GM13976 (cell line): ENCODE data around the gene RDX.

Experiments used
- DNase-seq: peaks from one replicate; pipeline ENCODE4 v3.0.0; 2012; ENCODE audit warnings: low spot score
- in situ Hi-C: fragments of 300-500 bp; cut with MboI; formaldehyde crosslinking; loops from one replicate; pipeline ENCODE4 v1.12.0; 2022; ENCODE audit warnings: low sequenced_read_pairs, mixed read lengths, inconsistent platforms; ENCODE audit not compliant: unreplicated experiment
- TF ChIP-seq, protein P1 (sequence below): IDR thresholded peaks from 2 replicates; pipeline ENCODE4 v1.5.1; 2012; ENCODE audit warnings: borderline replicate concordance, mild to moderate bottlenecking; ENCODE audit not compliant: insufficient read depth; ENCODE audit errors: extremely low read depth, missing control alignments, control extremely low read depth

Gene RDX

DNA sequence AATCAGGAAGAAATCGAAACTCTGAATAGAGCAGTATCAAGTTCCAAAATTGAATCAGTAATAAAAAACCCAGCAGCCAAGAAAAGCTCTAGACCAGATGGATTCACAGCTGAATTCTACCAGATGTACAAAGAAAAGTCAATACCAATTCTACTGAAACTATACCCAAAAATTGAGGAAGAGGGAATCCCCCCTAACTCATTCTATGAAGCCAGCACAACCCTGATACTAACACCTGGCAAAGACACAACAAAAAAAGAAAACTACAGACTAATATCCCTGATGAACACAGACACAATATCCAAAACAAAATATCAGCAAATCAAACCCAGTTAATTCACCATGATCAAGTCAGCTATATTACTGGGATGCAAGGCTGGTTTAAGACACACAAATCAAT, 105.5 kb downstream of the RDX start:
- TF ChIP-seq, protein P1, sequence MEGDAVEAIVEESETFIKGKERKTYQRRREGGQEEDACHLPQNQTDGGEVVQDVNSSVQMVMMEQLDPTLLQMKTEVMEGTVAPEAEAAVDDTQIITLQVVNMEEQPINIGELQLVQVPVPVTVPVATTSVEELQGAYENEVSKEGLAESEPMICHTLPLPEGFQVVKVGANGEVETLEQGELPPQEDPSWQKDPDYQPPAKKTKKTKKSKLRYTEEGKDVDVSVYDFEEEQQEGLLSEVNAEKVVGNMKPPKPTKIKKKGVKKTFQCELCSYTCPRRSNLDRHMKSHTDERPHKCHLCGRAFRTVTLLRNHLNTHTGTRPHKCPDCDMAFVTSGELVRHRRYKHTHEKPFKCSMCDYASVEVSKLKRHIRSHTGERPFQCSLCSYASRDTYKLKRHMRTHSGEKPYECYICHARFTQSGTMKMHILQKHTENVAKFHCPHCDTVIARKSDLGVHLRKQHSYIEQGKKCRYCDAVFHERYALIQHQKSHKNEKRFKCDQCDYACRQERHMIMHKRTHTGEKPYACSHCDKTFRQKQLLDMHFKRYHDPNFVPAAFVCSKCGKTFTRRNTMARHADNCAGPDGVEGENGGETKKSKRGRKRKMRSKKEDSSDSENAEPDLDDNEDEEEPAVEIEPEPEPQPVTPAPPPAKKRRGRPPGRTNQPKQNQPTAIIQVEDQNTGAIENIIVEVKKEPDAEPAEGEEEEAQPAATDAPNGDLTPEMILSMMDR: no peak
- no peak for DNase-seq
- in situ Hi-C loops: no loop called here

DNA sequence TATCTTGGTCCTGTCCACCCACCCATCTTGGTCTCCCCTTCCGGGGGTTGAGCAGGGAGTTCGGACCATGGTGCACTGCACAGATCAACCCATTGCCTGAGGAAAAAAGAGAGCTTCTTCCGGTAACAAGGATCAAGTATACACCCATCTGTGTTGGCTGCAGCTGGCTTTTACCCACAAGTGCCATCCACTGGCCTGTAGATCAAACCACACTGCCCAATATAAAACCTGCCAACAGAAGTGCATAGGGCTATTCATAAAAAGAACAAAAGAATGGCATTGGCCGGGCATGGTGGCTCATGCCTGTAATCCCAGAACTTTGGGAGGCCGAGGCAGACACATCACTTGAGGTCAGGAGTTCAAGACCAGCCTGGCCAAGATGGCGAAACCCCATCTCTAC, 108.7 kb downstream of the RDX start:
- in situ Hi-C loops: loop anchor here (10.0 kb wide), 1 partner anchor 243 kb away; no protein-coding TSS in a partner anchor
- TF ChIP-seq, protein P1: no peak
- no peak for DNase-seq

DNA sequence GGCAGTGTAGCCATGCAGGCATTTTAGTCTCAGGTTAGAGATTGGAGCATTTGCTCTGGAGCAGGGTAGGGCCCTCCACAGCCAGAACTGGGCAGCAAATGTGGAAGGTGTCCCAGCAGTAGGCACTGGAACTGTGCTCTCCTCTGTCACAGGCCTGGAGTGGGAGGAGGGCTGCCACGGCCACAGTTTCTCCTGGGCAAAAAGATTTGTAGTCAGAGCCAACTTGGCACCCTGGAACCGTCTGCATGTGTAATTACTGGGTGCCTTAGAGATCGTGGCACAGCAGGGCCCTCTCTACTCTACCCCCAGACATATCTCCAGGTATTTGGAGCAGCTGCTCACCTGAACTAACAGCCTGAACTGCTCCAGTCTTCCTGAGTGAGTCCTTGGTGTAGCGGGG, 109.5 kb downstream of the RDX start:
- in situ Hi-C loops: loop anchor here (10.0 kb wide), 1 partner anchor 242 kb away; no protein-coding TSS in a partner anchor
- DNase-seq: no peak
- TF ChIP-seq, protein P1: no peak

DNA sequence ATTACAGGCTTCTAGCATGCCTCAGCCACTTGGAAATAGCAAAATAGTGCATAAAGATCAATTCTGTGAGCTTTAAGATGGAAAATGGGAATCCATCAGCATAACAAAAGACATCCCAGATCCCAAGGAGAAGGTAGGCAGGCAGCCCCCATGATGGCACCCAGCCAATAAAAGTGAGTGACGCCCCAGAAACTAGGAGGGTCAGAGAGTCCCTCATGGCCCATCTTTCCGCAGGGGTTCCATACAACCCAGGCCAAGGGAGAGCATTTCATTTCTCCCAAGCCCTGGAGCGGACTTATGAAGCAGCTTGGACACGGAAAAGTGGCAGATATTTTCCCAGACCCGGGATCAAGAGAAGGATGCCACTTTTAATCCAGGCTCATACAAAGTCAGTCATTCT, 110.0 kb downstream of the RDX start:
- in situ Hi-C loops: loop anchor here (10.0 kb wide), 1 partner anchor 242 kb away; no protein-coding TSS in a partner anchor
- TF ChIP-seq, protein P1: no peak
- DNase-seq: no peak

DNA sequence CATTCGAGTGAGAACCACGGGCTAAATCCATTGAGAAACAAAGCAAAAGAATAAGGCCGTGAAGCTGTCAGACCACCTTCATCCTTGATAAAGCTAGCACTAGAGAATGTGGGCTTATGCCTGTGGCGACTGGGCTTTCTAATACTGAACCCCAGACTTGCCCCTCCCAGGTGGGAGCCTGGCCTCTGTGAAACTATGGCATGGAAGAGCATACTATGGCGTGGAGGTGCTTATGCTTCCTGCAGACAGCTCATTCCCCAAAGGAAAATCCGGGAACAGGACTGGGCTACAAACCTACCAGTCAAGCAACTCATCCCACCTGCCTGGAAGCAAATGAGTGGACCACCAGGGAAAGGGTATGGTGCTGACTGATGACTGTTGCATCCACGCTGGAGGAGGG, 110.8 kb downstream of the RDX start:
- TF ChIP-seq, protein P1: no peak
- no peak for DNase-seq
- in situ Hi-C loops: loop anchor here (10.0 kb wide), 1 partner anchor 241 kb away; no protein-coding TSS in a partner anchor

DNA sequence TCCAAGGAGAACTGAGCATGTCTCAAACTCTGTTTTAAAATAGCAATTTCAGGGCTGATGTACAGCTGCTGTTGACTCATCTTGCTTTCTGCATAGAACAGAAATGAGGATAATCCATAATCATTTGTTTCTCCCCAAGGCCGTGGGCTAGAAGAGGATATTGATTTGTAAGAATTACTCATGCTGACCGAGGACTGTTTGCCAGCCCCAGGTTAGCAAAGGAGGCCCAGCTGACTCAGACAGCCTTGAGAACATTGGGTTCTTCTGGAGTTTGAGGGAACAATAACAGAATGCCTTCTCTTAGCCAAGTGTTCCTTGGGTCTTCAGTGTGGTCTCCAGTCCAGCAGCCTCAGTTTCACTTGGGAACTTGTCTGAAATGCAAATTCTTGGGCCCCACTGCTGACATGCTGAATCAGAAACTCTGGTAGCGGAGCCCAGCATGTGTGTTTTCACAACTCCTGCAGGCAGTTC, 111.3 kb downstream of the RDX start:
- TF ChIP-seq, protein P1: no peak
- in situ Hi-C loops: loop anchor here (10.0 kb wide), 1 partner anchor 240 kb away; no protein-coding TSS in a partner anchor
- no peak for DNase-seq
